ENCODE measurements around the gene GRPEL2.

GRPEL2 gene

DNA sequence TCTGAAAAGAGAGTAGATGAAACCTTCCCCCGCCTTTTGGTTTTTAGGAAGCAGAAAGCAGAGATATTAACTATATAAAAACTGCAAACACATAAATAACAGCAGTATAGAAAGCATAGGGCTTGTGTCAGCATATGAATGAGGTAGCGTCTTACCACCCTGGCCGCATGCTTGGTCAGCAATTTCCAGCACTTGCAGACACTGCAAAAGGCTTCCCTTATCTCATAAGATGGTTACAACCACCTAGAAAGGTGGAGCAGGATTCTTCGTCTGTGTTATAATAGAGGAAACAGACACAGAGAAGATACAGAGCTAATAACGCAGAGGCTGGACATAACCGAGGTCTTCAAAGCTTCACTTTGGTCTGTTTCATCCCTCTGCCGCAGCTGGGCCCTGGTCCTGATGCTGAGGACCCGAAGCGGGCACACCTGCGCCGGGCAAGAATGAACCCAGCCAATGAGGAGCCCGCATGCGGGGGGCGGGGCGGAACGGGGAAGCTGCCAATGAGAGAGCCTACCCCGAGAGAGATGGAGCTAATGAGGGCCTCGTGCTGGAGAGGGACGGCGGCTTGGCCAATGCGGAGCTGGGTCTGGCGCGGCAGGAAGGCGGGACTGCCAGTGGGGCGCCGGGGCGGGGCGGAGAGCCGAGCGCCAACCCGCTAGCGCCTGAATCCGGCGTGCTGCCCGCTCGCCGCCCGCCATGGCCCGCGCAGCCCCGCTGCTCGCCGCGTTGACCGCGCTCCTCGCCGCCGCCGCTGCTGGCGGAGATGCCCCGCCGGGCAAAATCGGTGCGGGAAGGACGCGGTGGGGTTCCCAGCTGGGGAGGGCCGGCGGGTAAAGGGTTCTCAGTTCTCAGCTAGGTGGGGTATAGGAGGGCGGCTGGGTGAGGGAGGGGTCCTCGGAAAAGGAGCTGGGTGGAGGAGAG, 12.3 kb downstream of the GRPEL2 start, which contains the start of gene PCYOX1L:
PCYOX1L (plus strand) TSS at position 677 of the 924 bp plus-strand sequence; CDS start at position 700, 23 bp downstream.
- DNase-seq (ENCODE audit: low spot score) = peak; percentile 95

GRCh38 chr5:149358294-149358651, 13.0 kb downstream of the GRPEL2 start:
- DNase-seq (ENCODE audit: low spot score) = no peak

GRCh38 chr5:149358868-149359495, 13.7 kb downstream of the GRPEL2 start:
- DNase-seq (ENCODE audit: low spot score) = no peak

DNA sequence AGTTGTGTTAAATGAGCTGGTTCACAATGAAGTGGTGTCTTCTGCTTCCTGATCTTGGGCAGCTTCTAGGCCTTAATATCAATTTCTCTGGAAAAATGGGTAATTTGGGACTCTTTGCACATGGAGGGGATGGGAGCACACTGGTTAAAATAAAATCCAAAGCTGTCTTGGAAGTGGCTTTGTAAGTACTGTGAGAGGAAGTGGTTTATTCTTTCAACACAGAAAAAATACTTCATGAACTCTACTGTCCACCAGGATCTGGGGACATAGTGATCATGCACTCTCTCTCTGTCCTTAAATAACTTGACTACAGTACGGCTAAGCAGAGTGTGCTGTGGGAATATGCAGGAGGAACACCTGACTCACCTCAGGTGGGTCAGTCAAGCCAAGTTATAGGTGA, 15.0 kb downstream of the GRPEL2 start:
- no peak for DNase-seq (ENCODE audit: low spot score)

DNA sequence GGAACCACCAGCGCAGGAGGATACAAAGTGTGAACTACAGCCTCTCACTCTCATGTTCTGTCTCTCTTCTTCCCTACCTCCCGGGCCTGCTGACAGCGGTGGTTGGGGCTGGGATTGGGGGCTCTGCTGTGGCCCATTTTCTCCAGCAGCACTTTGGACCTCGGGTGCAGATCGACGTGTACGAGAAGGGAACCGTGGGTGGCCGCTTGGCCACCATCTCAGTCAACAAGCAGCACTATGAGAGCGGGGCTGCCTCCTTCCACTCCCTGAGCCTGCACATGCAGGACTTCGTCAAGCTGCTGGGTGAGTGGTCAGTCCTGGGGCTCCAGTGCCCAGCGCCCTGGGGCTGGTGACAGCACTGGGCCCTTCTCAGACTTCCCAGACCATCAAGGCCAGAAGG, 17.2 kb downstream of the GRPEL2 start:
- no peak for DNase-seq (ENCODE audit: low spot score)

GRCh38 chr5:149363358-149363757, 18.1 kb downstream of the GRPEL2 start:
- no peak for DNase-seq (ENCODE audit: low spot score)

GRCh38 chr5:149363936-149364335, 18.6 kb downstream of the GRPEL2 start:
- no peak for DNase-seq (ENCODE audit: low spot score)

GRCh38 chr5:149364719-149365118, 19.4 kb downstream of the GRPEL2 start:
- DNase-seq (ENCODE audit: low spot score) = no peak

- no peak for DNase-seq (ENCODE audit: low spot score)
These were observed 20.1 kb downstream of the GRPEL2 start for GRCh38 chr5:149365418-149365817.

- DNase-seq (ENCODE audit: low spot score) = no peak
These were observed 20.9 kb downstream of the GRPEL2 start for GRCh38 chr5:149366169-149366729.

- DNase-seq (ENCODE audit: low spot score) = peak; percentile 93
These were observed 22.1 kb downstream of the GRPEL2 start for GRCh38 chr5:149367249-149367971.

DNA sequence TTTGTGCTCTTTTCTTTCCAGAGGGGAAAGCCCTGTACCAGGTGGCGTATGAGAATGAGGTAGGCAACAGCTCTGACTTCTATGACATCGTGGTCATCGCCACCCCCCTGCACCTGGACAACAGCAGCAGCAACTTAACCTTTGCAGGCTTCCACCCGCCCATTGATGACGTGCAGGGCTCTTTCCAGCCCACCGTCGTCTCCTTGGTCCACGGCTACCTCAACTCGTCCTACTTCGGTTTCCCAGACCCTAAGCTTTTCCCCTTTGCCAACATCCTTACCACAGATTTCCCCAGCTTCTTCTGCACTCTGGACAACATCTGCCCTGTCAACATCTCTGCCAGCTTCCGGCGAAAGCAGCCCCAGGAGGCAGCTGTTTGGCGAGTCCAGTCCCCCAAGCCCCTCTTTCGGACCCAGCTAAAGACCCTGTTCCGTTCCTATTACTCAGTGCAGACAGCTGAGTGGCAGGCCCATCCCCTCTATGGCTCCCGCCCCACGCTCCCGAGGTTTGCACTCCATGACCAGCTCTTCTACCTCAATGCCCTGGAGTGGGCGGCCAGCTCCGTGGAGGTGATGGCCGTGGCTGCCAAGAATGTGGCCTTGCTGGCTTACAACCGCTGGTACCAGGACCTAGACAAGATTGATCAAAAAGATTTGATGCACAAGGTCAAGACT, 22.8 kb downstream of the GRPEL2 start:
- no peak for DNase-seq (ENCODE audit: low spot score)

- DNase-seq (ENCODE audit: low spot score) = no peak
These were observed 25.6 kb downstream of the GRPEL2 start for GRCh38 chr5:149370878-149371277.

- peak; percentile 80 for DNase-seq (ENCODE audit: low spot score)
These were observed 26.1 kb downstream of the GRPEL2 start for GRCh38 chr5:149371296-149371962.

- no peak for DNase-seq (ENCODE audit: low spot score)
These were observed 26.9 kb downstream of the GRPEL2 start for GRCh38 chr5:149372076-149372795.

- no peak for DNase-seq (ENCODE audit: low spot score)
These were observed 27.6 kb downstream of the GRPEL2 start for GRCh38 chr5:149372932-149373331.

DNA sequence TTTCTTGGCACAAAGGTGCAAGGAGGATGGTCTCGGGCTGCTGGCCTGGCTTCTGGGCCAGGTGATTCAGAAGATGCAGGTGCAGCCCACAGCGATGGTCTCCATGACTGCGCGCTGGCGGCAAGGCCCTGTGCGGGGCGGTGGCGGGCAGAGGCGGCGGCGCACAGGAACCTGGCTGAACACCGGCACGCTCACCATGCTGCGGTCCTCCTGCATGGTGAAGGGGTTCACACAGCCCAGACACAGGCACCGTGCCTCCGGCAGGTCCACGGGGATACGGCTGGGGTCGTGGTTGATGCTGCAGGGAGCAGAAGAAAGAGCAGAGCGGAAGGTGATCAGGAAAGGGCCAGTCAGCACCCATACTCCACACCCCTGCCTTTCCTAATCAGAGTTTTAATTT, 29.0 kb downstream of the GRPEL2 start:
- DNase-seq (ENCODE audit: low spot score) = no peak

- no peak for DNase-seq (ENCODE audit: low spot score)
These were observed 29.5 kb downstream of the GRPEL2 start for GRCh38 chr5:149374801-149375200.

DNA sequence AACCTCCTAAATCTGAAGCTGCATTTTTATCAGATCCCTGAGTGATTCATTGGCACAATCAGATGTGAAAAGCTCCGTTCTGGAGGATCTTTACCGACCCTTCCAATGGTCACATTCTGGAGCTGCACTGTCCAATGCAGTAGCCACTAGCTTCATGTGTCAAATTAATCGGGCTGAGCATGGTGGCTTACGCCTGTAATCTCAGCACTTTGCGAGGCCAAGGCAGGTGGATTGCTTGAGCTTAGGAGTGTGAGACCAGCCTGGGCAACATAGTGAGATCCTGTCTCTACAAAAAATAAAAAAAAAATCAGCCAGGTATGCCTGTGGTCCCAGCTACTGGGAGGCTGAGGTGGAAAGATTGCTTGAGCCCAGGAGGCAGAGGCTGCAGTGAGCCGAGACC, 30.1 kb downstream of the GRPEL2 start:
- no peak for DNase-seq (ENCODE audit: low spot score)

DNA sequence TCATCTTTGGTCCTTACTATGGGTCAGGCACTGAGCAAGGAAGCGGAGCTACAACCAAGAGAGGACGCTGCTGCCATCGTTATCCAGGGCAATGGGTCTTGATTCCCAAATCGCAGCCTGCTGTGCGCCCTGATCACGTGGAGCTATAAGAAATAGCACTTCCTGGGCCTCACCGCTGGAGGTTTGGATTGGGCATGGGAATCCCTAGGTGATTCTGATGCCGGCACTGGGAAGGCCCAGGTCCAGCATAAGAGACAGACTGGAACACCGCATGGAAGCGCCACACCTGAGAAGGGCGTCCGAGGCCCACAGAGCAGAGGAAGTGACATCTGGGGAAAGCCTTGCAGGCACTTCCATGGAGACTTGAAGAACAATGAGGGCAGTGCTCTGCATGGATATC, 30.8 kb downstream of the GRPEL2 start:
- DNase-seq (ENCODE audit: low spot score) = no peak
